Rectal smooth muscle tissue (tissue), 1 donor: ENCODE measurements around the gene GTPBP1.

Experiments
- H3K27ac ChIP-seq: one replicate; pipeline ENCODE4 v1.7.0; 2013; ENCODE audit warnings: low read depth, low read length, inconsistent platforms
- H3K27me3 ChIP-seq: one replicate; pipeline ENCODE4 v1.7.0; 2013; ENCODE audit warnings: low read length; ENCODE audit not compliant: control insufficient read depth, insufficient read depth
- H3K36me3 ChIP-seq: one replicate; pipeline ENCODE4 v1.7.0; 2013; ENCODE audit warnings: low read length; ENCODE audit not compliant: control insufficient read depth, insufficient read depth
- H3K4me1 ChIP-seq: one replicate; pipeline ENCODE4 v1.7.0; 2013; ENCODE audit warnings: low read length; ENCODE audit not compliant: control insufficient read depth, insufficient read depth
- H3K4me3 ChIP-seq: one replicate; pipeline ENCODE4 v1.7.0; 2013; ENCODE audit warnings: low read length
- H3K9ac ChIP-seq: one replicate; pipeline ENCODE4 v1.7.0; 2013; ENCODE audit warnings: low read length

GTPBP1 gene

GRCh38 chr22:38696606-38697424 is 8.9 kb upstream of the GTPBP1 start:
- H3K27me3 ChIP-seq = no peaks in the 10 kb centered on the region
- H3K4me3 ChIP-seq = no peak overlapping the region
- H3K4me1 ChIP-seq = peaks cover 26% of the 10 kb centered on the region
- H3K9ac ChIP-seq = no peak overlapping the region
- H3K27ac ChIP-seq = no peak overlapping the region
- H3K36me3 ChIP-seq = no peaks in the 10 kb centered on the region

GRCh38 chr22:38697425-38698089 is 8.2 kb upstream of the GTPBP1 start:
- Histone ChIP-seq H3K36me3 (no peaks in the 10 kb centered on the region), H3K4me1 (peaks cover 26% of the 10 kb centered on the region), H3K27ac (no peak overlapping the region), H3K9ac (no peak overlapping the region), H3K27me3 (no peaks in the 10 kb centered on the region), H3K4me3 (no peak overlapping the region)

GRCh38 chr22:38698407-38699094 is 7.2 kb upstream of the GTPBP1 start:
- Histone ChIP-seq H3K27ac (no peak overlapping the region), H3K9ac (no peak overlapping the region), H3K4me3 (peak overlapping the region; percentile 22), H3K4me1 (peaks cover 26% of the 10 kb centered on the region), H3K36me3 (no peaks in the 10 kb centered on the region), H3K27me3 (no peaks in the 10 kb centered on the region)

GRCh38 chr22:38699143-38699542 is 6.6 kb upstream of the GTPBP1 start:
- no peaks in the 10 kb centered on the region for H3K36me3 ChIP-seq
- H3K4me1 ChIP-seq = peaks cover 26% of the 10 kb centered on the region

GRCh38 chr22:38699784-38700183 is 6.0 kb upstream of the GTPBP1 start:
- Histone ChIP-seq H3K4me3 (peak overlapping the region; percentile 65), H3K27me3 (no peaks in the 10 kb centered on the region), H3K27ac (peak overlapping the region; percentile 93), H3K4me1 (peaks cover 29% of the 10 kb centered on the region), H3K36me3 (no peaks in the 10 kb centered on the region), H3K9ac (peak overlapping the region; percentile 27)

More at GRCh38 chr22:38699143-38699542, 6.6 kb upstream of the GTPBP1 start:
- Histone ChIP-seq H3K4me3 (peak overlapping the region; percentile 65), H3K9ac (no peak overlapping the region), H3K27me3 (no peaks in the 10 kb centered on the region), H3K27ac (no peak overlapping the region)

GRCh38 chr22:38700270-38700788 is 5.4 kb upstream of the GTPBP1 start:
- Histone ChIP-seq H3K9ac (peak overlapping the region; percentile 47), H3K27me3 (no peaks in the 10 kb centered on the region), H3K36me3 (no peaks in the 10 kb centered on the region), H3K4me3 (peak overlapping the region; percentile 65), H3K27ac (peak overlapping the region; percentile 93), H3K4me1 (peaks cover 32% of the 10 kb centered on the region)

GRCh38 chr22:38700789-38701628 is 4.7 kb upstream of the GTPBP1 start, which contains the start of gene JOSD1:
JOSD1 (minus strand) TSS chr22:38700943; CDS start chr22:38699987, 956 bp downstream.
- H3K4me3 ChIP-seq = peak within 1 kb of the TSS; percentile 65
- H3K4me1 ChIP-seq = peaks cover 32% of the 10 kb centered on the region
- H3K27ac ChIP-seq = peak within 1 kb of the TSS; percentile 93
- H3K27me3 ChIP-seq = no peaks in the 10 kb centered on the region
- H3K9ac ChIP-seq = peak within 1 kb of the TSS; percentile 88
- H3K36me3 ChIP-seq = no peaks in the 10 kb centered on the region

GRCh38 chr22:38704654-38705234 is 1.0 kb upstream of the GTPBP1 start:
- H3K36me3 ChIP-seq = no peaks in the 10 kb centered on the region
- peak overlapping the region; percentile 45 for H3K4me3 ChIP-seq
- no peak overlapping the region for H3K9ac ChIP-seq
- H3K27me3 ChIP-seq = no peaks in the 10 kb centered on the region
- H3K27ac ChIP-seq = peak overlapping the region; percentile 63
- peaks cover 19% of the 10 kb centered on the region for H3K4me1 ChIP-seq

- Histone ChIP-seq H3K4me1 (peaks cover 17% of the 10 kb centered on the region), H3K27ac (peak overlapping the region; percentile 92), H3K4me3 (peak overlapping the region; percentile 83), H3K9ac (peak overlapping the region; percentile 89), H3K36me3 (no peaks in the 10 kb centered on the region), H3K27me3 (no peaks in the 10 kb centered on the region)
These were observed 557 bp downstream of the GTPBP1 start for GRCh38 chr22:38706101-38706900.

- peak overlapping the region; percentile 83 for H3K4me3 ChIP-seq
- H3K27ac ChIP-seq = peak overlapping the region; percentile 92
- no peaks in the 10 kb centered on the region for H3K36me3 ChIP-seq
- H3K27me3 ChIP-seq = no peaks in the 10 kb centered on the region
- H3K4me1 ChIP-seq = peaks cover 14% of the 10 kb centered on the region
- peak overlapping the region; percentile 89 for H3K9ac ChIP-seq
These were observed 1.1 kb downstream of the GTPBP1 start for GRCh38 chr22:38706901-38707195.

GRCh38 chr22:38707346-38707745 is 1.6 kb downstream of the GTPBP1 start:
- peaks cover 14% of the 10 kb centered on the region for H3K4me1 ChIP-seq
- H3K27ac ChIP-seq = no peak overlapping the region
- no peaks in the 10 kb centered on the region for H3K27me3 ChIP-seq
- no peak overlapping the region for H3K9ac ChIP-seq
- H3K4me3 ChIP-seq = peak overlapping the region; percentile 83
- no peaks in the 10 kb centered on the region for H3K36me3 ChIP-seq
